Measurements from ENCODE around the gene ZMYND8.
"Not testable (repeated sequence)": the region's sequence is repeated elsewhere in the genome, so short reads cannot be mapped to it uniquely, and the experiment has no call there.

Gene ZMYND8

DNA sequence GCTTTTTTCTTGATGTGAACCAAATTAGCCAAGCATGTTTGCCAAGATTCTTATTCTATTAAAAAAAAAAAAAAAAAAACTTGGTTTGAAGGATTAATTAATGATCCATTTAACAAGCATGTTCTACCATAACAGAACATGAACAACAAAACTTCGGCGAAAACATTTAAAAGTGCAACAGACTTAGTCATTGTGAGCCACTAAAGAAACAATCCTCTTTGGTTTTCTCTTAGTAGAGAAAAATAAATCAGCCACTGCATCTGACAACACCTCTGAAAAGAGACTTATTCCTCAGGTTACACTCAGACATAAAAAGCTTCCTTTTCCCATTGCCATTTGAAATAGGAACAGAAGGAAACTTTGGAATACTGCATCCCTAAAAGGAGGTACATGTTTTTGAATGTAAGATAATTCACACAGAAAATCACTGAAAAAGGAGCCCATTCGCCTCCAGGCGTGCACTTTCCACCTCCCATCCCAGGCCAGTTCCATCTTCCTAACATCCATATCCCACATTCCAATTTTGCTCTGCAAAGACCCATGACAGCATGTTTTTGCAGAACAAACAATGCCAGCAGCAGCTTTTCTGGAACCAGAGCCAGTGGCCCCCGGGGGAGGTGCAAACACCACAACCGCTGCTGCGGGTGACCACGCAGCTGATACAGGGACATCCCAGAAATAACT, 79.5 kb downstream of the ZMYND8 start:
- no peak overlapping the region for H3K4me3 ChIP-seq
- H3K27ac ChIP-seq = peak overlapping the region in 7 of 21 experiments; percentile 21 to 90 (median 54)

DNA sequence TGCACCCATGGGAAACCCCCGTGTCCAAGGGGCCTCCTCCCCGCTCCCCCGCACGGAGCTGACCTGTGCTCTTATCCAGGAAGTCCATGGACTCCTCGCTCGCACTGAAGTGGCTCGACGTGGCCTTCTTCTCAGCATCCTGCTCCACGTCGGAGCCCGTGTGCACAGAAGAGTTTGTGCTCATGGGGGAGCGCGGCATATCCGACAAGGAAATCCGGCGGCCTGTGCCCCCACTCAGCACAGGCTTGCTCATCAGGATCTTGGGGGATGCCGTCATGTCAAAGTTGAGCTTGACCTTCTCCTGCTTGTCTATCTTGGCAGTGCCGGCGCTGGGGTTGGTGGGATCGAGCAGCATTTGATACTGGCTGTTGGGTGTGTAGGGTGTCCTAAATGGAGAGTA, 80.2 kb downstream of the ZMYND8 start:
- peak overlapping the region in 7 of 21 experiments; percentile 53 to 90 (median 79) for H3K27ac ChIP-seq
- H3K4me3 ChIP-seq = no peak overlapping the region

DNA sequence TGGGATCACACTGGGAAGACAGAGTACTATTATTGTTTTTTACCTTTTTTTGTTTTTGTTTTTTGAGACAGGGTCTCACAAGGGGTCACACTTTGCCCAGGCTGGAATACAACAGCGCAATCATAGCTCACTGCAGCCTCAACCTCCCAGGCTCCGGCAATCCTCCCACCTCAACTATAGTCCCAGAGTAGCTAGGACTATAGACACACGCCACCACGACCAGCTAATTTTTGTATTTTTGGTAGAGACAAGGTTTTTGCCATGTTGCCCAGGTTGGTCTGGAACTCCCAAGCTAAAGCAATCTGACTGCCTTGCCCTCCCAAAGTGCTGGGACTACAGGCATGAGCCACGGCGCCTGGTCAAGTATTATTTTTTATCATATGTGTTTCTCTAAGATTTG, 81.0 kb downstream of the ZMYND8 start:
- Histone ChIP-seq H3K4me3 (no peak overlapping the region), H3K27ac (peak overlapping the region in 17 of 21 experiments; percentile 5 to 90 (median 75))

- H3K4me3 ChIP-seq = no peak overlapping the region
- peak overlapping the region in 20 of 21 experiments; percentile 43 to 90 (median 74) for H3K27ac ChIP-seq
These were observed 81.9 kb downstream of the ZMYND8 start for GRCh38 chr20:47274401-47275108.

DNA sequence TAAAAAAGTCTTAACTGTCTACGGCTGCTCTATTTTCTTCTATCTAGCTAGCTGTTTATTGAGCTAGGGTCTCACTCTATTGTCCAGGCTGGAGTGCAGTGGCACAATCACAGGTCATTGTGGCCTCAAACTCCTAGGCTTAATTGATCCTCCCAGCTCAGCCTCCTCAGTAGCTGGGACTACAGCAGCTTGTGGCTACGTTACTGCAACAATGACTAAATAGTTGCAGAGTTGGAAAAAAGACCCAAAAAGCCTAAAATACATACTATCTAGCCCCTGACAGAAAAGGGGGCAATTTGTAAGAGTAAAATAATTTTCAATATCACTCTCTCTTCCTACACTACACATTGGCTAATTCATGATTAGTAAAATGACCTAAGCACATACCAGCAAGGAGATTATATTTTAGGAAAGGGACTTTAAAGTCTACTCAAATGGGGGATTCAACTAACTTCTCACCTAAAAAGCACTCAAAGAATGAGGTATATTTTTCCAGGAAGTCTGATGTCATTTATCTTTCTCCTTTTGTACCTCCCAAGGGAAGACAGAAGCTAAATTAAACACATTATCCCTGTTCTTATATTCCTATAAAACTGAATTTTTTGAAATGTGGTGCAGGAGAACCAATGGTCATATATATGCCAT, 82.8 kb downstream of the ZMYND8 start:
- H3K27ac ChIP-seq = peak overlapping the region in 20 of 21 experiments; percentile 30 to 90 (median 74)
- H3K4me3 ChIP-seq = no peak overlapping the region

DNA sequence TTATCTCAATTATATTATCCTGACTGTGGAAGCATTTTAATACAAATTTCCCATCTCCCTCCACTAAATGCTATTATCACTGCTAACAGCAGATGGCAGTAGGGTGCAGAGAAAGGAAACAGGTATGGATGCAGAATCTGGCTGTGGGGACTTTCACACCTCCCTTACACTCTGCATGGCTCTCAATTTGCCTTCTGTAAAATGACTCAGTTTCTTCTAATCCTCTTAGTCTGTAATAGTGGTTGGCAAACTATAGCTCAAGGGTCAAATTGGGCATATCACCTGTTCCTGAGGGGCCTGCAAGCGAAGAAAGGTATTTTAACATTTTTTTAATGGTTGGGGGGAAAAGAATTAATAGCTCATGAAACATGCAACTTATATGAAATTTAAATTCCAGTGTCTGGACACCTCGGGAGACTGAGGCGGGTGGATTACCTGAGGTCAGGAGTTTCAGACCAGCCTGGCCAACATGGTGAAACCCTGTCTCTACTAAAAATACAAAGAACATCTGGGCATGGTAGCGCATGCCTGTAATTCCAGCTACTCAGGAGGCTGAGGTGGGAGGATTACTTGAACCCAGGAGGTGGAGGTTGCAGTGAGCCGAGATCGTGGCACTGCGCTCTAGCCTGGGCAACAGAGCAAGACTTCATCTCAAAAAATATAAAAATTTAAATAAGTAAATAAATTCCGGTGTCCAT, 83.5 kb downstream of the ZMYND8 start:
- Histone ChIP-seq H3K27ac (peak overlapping the region in 17 of 21 experiments; percentile 30 to 90 (median 74)), H3K4me3 (no peak overlapping the region)

- Histone ChIP-seq H3K27ac (peak overlapping the region in 1 of 21 experiments; percentile 18), H3K4me3 (no peak overlapping the region)
These were observed 85.4 kb downstream of the ZMYND8 start for GRCh38 chr20:47271046-47271615.

- peak overlapping the region in 3 of 21 experiments; percentile 4 to 49 (median 21) for H3K27ac ChIP-seq
These were observed 87.0 kb downstream of the ZMYND8 start for GRCh38 chr20:47269309-47270165.

GRCh38 chr20:47267621-47268020, 88.9 kb downstream of the ZMYND8 start:
- Histone ChIP-seq H3K27ac (no peak overlapping the region), H3K4me3 (no peak overlapping the region)

More at GRCh38 chr20:47269309-47270165, 87.0 kb downstream of the ZMYND8 start:
- H3K4me3 ChIP-seq = no peak overlapping the region

GRCh38 chr20:47266847-47267515, 89.5 kb downstream of the ZMYND8 start:
- no peak overlapping the region for H3K27ac ChIP-seq
- H3K4me3 ChIP-seq = no peak overlapping the region

- H3K4me3 ChIP-seq = no peak overlapping the region
- no peak overlapping the region for H3K27ac ChIP-seq
These were observed 90.5 kb downstream of the ZMYND8 start for GRCh38 chr20:47265984-47266383.

DNA sequence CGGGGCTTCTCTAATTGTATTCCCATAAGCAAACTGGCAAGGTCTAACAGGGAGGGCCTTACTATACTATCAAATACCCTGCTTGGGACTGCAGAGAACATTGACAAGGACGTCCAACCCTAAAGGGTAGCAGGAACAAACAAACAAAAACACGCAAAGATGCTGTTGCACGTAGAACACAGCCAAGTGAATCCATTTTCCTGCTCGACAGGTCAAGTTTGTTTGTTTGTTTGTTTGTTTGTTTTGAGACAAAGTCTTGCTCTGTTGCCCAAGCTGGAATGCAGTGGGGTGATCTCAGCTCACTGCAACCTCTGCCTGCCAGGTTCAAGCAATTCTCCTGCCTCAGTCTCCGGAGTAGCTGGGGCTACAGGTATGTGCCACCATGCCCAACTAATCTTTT, 91.3 kb downstream of the ZMYND8 start:
- H3K27ac ChIP-seq = no peak overlapping the region
- H3K4me3 ChIP-seq = no peak overlapping the region

DNA sequence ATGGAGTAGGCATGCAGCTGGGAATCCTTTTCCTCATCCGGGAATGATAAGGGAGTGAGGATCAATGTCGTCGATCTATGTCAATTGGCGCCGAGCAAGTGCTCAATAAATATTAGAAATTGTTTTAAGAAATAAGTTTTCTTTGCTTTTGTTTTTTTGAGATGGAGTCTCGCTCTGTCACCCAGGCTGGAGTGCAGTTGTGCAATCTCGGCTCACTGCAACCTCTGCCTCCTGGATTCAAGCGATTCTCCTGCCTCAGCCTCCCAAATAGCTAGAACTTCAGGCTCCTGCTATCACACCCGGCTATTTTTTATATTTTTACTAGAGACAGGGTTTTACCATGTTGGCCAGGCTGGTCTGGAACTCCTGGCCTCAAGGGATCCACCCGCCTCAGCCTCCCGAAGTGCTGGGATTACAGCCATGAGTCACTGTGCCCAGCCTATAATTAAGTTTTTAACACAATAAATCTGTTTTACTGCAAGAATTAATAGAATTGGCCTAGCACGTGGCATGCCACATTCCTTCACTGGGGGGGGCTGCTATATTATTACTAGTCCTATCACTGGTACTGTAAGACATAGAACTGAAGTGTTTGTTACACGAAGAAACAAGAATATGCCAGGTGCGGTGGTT, 92.2 kb downstream of the ZMYND8 start:
- H3K4me3 ChIP-seq = not testable (repeated sequence)
- peak overlapping the region in 1 of 21 experiments; percentile 42 for H3K27ac ChIP-seq

- Histone ChIP-seq H3K4me3 (no peak overlapping the region), H3K27ac (peak overlapping the region in 7 of 21 experiments; percentile 12 to 52 (median 42))
These were observed 92.9 kb downstream of the ZMYND8 start for GRCh38 chr20:47263465-47264084.

- no peak overlapping the region for H3K4me3 ChIP-seq
- H3K27ac ChIP-seq = peak overlapping the region in 6 of 21 experiments; percentile 10 to 52 (median 39)
These were observed 93.4 kb downstream of the ZMYND8 start for GRCh38 chr20:47263080-47263464.

DNA sequence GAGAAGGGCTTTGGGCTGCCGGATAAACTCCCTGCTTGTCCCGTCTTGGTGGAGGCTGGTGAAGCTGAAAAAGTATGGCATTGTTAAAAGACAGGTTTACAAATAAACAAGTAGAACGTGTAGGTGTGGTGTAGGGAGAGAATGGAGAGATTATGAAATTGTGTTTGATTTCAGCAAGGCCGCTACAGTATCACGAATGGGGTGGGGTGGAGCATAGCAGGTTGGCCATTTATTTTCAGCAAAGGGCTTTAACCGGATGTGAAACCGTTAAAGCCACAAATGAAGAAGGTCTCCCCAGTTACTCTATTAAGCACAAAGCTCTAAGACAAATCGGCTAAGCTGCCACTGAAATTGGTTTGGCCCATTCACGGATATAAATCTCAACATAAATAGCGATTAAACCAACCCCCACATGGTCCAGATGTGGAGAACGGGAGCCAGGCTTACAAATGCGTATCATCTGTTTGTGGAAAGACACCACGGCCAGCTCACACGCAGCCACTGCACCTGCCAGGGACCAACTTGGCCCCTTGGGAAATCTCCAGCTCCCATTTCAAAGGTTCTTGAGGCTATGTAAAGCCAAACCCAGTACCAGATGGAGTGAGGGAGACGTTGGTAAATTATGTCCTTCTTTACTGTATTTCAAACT, 94.0 kb downstream of the ZMYND8 start:
- no peak overlapping the region for H3K4me3 ChIP-seq
- peak overlapping the region in 5 of 21 experiments; percentile 10 to 52 (median 44) for H3K27ac ChIP-seq

GRCh38 chr20:47262008-47262364, 94.5 kb downstream of the ZMYND8 start:
- Histone ChIP-seq H3K27ac (no peak overlapping the region), H3K4me3 (no peak overlapping the region)

All from skin epidermis (tissue), 12 donors.